Myocyte (in vitro differentiated cells): ENCODE measurements around the gene NAV1. TPM values are rescaled to one million over a fixed set of nuclear protein-coding genes. Genes with fewer than 3 reads are reported as not detected.
"Not testable (repeated sequence)": the region's sequence is repeated elsewhere in the genome, so short reads cannot be mapped to it uniquely, and the experiment has no call there.

Experiments used
- DNase-seq: peaks from one replicate; pipeline ENCODE4 v3.0.0-alpha.2; 2012; ENCODE audit warnings: low read depth
- total RNA-seq: library from RNA; depleted of rRNA; stranded (reverse); fragments of >200 nt; gene quantifications from 2 replicates; pipeline ENCODE4 v1.2.3, GENCODE V29; 2014

NAV1 gene
- total RNA-seq, 1 donor from 2014 or later: 30.5 TPM

GRCh38 chr1:201565024-201565730, 26.2 kb downstream of the NAV1 start:
- no peak for DNase-seq

GRCh38 chr1:201565771-201566528, 27.0 kb downstream of the NAV1 start:
- no peak for DNase-seq

GRCh38 chr1:201566529-201566823, 27.5 kb downstream of the NAV1 start:
- DNase-seq: no peak

GRCh38 chr1:201566933-201567801, 28.2 kb downstream of the NAV1 start:
- peak; percentile 31 for DNase-seq

- DNase-seq: no peak
Observed at GRCh38 chr1:201568265-201568664, 29.3 kb downstream of the NAV1 start.

GRCh38 chr1:201568859-201569294, 29.9 kb downstream of the NAV1 start:
- no peak for DNase-seq

- DNase-seq: no peak
Observed at GRCh38 chr1:201570181-201570885, 31.4 kb downstream of the NAV1 start.

GRCh38 chr1:201570886-201571624, 32.1 kb downstream of the NAV1 start:
- no peak for DNase-seq

- DNase-seq: no peak
Observed at GRCh38 chr1:201573030-201573429, 34.1 kb downstream of the NAV1 start.

- no peak for DNase-seq
Observed at GRCh38 chr1:201573923-201574322, 35.0 kb downstream of the NAV1 start.

- no peak for DNase-seq
Observed at GRCh38 chr1:201575912-201576311, 37.0 kb downstream of the NAV1 start.

GRCh38 chr1:201576914-201577313, 38.0 kb downstream of the NAV1 start:
- no peak for DNase-seq

GRCh38 chr1:201578008-201578888, 39.3 kb downstream of the NAV1 start:
- no peak for DNase-seq

- not testable (repeated sequence) for DNase-seq
Observed at GRCh38 chr1:201581371-201581770, 42.4 kb downstream of the NAV1 start.

GRCh38 chr1:201582705-201583442, 43.9 kb downstream of the NAV1 start:
- DNase-seq: no peak

- DNase-seq: no peak
Observed at GRCh38 chr1:201583663-201584062, 44.7 kb downstream of the NAV1 start.

- DNase-seq: peak; percentile 78
Observed at GRCh38 chr1:201584471-201585092, 45.7 kb downstream of the NAV1 start.

GRCh38 chr1:201585093-201585483, 46.2 kb downstream of the NAV1 start:
- peak; percentile 55 for DNase-seq
